Measurements from ENCODE around the gene DSTN. TPM values are rescaled to one million over a fixed set of nuclear protein-coding genes. Genes with fewer than 3 reads are reported as not detected.

The DSTN gene
- total RNA-seq, result 100 to 1,000 TPM in 3 of 7 donors, 10 to 100 TPM in 4; 62.0 to 122 (median 93.6) TPM
- polyA plus RNA-seq, result 100 to 1,000 TPM in 2 of 3 donors, 10 to 100 TPM in 1; 65.8 to 157 (median 107) TPM
- long read RNA-seq, donor 1, transcript DSTN-201 (4 exons, 3,617 nt), result major isoform, 71 of 91 reads
- long read RNA-seq, donor 1, partial matches to known transcripts, result 19 of 91 reads
- long read RNA-seq, donor 1, other reads (novel, unspliced or antisense), result 0 of 91 reads
- long read RNA-seq, donor 2, transcript DSTN-201 (4 exons, 3,617 nt), result major isoform, 92 of 151 reads
- long read RNA-seq, donor 2, partial matches to known transcripts, result 56 of 151 reads
- long read RNA-seq, donor 2, other reads (novel, unspliced or antisense), result 0 of 151 reads

GRCh38 chr20:17569616-17570346 is at the start of gene DSTN:
TSS of gene DSTN (plus strand) at chr20:17570075. CDS start at chr20:17570209, 134 bp downstream.
- Histone ChIP-seq H3K36me3 (no peaks in the 10 kb centered on the region), H3K27ac (peak within 1 kb of the TSS; percentile 64 to 97 (median 94)), H3K4me1 (peaks cover 8 to 59% (median 28%) of the 10 kb centered on the region in 6 donors), H3K9me3 (peaks cover 0 to 7% (median 0%) of the 10 kb centered on the region in 8 donors), H3K27me3 (replicated peaks in 1 of 7) (peaks cover 0 to 15% (median 0%) of the 10 kb centered on the region in 7 donors), H3K4me3 (peak within 1 kb of the TSS; percentile 86 to 100 (median 97))
- WGBS, 5 donors, result 1 to 3% (median 1%) methylated on average over 11 to 70 of the region's 70 CpGs
- DNase-seq, result peak; percentile 98
- intact Hi-C loops (cut with DNase I; ENCODE audit: low total_unique reads), result no loop called here
- TF ChIP-seq POLR2AphosphoS5 (IDR thresholded peaks at IDR 0.05) (peak; percentile 93 to 97 (median 96)), CTCF (IDR thresholded peaks at IDR 0.05 in 8 of 11, conservative IDR thresholded peaks at IDR 0.05 in 3 of 11) (no peak), POLR2A (IDR thresholded peaks at IDR 0.05) (peak in 1 of 3 donors; percentile 77)

GRCh38 chr20:17520583-17520982 is 49.3 kb upstream of the DSTN start:
- WGBS, 5 donors, result 20 to 30% (median 25%) methylated on average over 3 of the region's 3 CpGs
- no peaks in the 10 kb centered on the region for H3K27me3 ChIP-seq (replicated peaks in 1 of 7)
- no peaks in the 10 kb centered on the region for H3K9me3 ChIP-seq
- DNase-seq, result no peak
- no peaks in the 10 kb centered on the region for H3K36me3 ChIP-seq
- H3K4me1 ChIP-seq, result peaks cover 0 to 11% (median 2%) of the 10 kb centered on the region in 6 donors
- H3K4me3 ChIP-seq, result no peak overlapping the region
- intact Hi-C loops (cut with DNase I; ENCODE audit: low total_unique reads), result no loop called here
- TF ChIP-seq POLR2AphosphoS5 (IDR thresholded peaks at IDR 0.05) (no peak), CTCF (IDR thresholded peaks at IDR 0.05 in 8 of 11, conservative IDR thresholded peaks at IDR 0.05 in 3 of 11) (no peak), POLR2A (IDR thresholded peaks at IDR 0.05) (no peak)
- H3K27ac ChIP-seq, result no peak overlapping the region

DNA sequence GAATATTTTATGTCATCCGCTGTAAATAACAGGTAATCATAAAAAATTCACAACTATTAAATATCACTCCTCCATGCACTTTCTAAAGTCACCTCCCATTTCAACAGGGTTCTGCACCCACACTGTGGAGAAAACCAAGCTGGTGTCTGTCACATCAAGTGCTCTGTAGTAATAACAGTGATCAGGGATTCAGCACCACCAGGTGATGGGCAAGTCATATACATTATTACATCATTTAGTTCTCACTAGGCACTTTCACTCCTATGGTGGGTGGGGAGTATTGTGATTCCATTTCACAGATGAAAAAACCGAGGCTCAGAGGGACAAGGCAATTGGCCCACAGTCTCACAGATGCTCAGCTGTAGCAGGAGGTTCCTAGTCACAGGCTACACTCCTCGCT is 47.3 kb upstream of the DSTN start:
- DNase-seq, result no peak
- H3K36me3 ChIP-seq, result no peaks in the 10 kb centered on the region
- intact Hi-C loops (cut with DNase I; ENCODE audit: low total_unique reads), result no loop called here
- no peaks in the 10 kb centered on the region for H3K27me3 ChIP-seq (replicated peaks in 1 of 7)
- no peak overlapping the region for H3K27ac ChIP-seq
- H3K4me3 ChIP-seq, result no peak overlapping the region
- TF ChIP-seq CTCF (IDR thresholded peaks at IDR 0.05 in 8 of 11, conservative IDR thresholded peaks at IDR 0.05 in 3 of 11) (no peak), POLR2A (IDR thresholded peaks at IDR 0.05) (no peak), POLR2AphosphoS5 (IDR thresholded peaks at IDR 0.05) (no peak)
- no peaks in the 10 kb centered on the region for H3K9me3 ChIP-seq
- peaks cover 0 to 11% (median 2%) of the 10 kb centered on the region in 6 donors for H3K4me1 ChIP-seq
- WGBS, 5 donors, result 81 to 91% (median 84%) methylated on average over 3 of the region's 3 CpGs

DNA sequence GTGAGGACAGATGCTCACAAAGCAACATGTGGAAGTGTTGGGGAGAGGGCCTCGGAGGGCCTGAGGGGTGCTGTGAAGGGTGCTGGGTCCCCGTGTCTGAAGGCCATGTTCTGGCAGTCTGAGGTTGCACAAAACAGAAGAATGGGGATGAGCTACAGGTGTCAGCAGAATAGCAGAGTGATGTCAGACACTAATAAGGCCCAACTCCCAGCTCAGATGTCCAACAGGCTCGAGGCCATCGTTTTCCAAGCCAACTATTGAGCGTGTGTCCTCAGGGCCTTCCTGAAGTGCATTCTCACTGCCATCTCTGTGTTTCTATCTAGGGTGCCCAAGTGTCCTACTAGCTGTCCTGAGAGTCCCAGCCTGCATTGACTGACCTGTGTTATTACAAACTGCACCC is 46.5 kb upstream of the DSTN start:
- TF ChIP-seq POLR2A (IDR thresholded peaks at IDR 0.05) (no peak), POLR2AphosphoS5 (IDR thresholded peaks at IDR 0.05) (no peak), CTCF (IDR thresholded peaks at IDR 0.05 in 8 of 11, conservative IDR thresholded peaks at IDR 0.05 in 3 of 11) (no peak)

More for the DNA sequence above, 46.5 kb upstream of the DSTN start:
- DNase-seq, result no peak
- H3K27ac ChIP-seq, result no peak overlapping the region
- H3K9me3 ChIP-seq, result no peaks in the 10 kb centered on the region
- no peaks in the 10 kb centered on the region for H3K36me3 ChIP-seq
- WGBS, 5 donors, result 85 to 93% (median 89%) methylated on average over 5 of the region's 5 CpGs
- H3K27me3 ChIP-seq (replicated peaks in 1 of 7), result no peaks in the 10 kb centered on the region
- H3K4me1 ChIP-seq, result peaks cover 0 to 10% (median 2%) of the 10 kb centered on the region in 6 donors
- intact Hi-C loops (cut with DNase I; ENCODE audit: low total_unique reads), result no loop called here
- H3K4me3 ChIP-seq, result no peak overlapping the region
